Fibroblast of skin of left biceps (primary cell): ENCODE results near the gene MYO19.
"Not testable (repeated sequence)": the region's sequence is repeated elsewhere in the genome, so short reads cannot be mapped to it uniquely, and the experiment has no call there.

Experiments used
- DNase-seq, 2 experiments: peaks; one replicate each; pipeline ENCODE4 v3.0.0-alpha.2; 2013; ENCODE audit warnings: low read depth in 2 of 2

MYO19 gene

DNA sequence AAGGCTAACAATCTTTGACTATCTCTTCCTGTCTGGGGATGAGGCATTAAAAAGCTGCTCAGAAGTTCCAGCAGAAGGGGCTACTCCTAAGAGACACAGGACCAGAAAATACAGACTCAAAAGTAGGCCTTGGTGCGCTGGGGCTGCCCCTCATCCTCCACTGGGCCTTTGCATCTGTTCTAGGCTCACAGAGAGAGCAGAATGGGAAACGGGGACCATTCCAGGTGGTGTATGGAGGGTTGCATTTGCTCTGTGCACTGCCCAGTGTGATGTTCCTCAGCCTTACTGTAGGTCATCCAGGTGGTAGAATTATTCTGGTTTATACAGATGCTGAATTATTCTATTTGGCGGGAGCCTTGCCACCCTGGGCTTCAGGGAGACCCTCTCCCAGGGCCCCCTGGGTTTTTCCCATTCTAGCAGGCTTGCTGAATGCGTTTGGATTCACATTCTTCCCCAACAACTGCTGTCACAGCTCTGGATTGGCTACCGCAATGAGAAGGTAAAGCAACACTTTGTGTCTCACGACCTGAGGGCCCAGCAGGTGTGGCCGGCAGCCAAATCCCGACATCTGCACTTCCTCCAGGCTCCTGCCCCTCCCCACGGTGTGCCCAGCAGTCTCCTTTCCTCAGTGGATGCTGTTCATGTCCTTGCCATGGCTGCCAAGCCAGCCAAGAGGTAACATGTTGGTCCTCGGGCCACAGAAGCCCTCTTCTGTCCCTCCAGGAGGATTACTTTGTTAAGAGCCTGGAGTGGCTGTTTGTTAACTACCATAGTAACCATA, 73.1 kb downstream of the MYO19 start:
- no peak for DNase-seq

DNA sequence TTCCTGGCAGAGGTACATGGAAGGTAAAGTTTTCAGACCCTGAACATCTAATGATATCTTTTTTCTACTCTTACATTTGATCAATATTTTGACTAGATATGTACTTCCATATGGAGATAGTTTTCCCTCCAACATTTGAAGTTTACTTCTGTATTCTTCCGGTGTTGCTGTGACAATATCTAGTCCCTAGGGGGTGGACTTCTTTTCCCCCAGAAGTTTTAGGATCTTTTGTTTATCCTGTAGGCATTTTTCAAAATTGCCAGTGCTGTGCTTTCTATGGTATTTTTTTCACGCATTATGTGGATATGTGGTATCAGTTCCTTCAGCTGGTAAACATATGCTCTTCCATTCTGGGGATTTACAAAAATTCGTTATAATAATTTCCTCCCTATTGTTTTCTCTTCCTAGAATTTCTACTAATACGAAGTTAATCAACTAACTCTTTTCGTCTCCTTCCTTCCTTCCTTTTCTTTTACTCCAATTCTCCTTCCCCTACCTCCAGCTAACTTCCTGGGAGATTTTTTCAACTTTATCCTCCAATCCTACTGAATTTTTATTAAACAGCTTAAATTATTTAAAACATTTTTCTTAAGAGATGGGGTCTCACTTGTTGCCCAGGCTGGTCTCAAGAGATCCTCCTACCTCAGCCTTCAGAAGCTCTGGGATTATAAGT, 74.3 kb downstream of the MYO19 start:
- DNase-seq, result no peak

DNA sequence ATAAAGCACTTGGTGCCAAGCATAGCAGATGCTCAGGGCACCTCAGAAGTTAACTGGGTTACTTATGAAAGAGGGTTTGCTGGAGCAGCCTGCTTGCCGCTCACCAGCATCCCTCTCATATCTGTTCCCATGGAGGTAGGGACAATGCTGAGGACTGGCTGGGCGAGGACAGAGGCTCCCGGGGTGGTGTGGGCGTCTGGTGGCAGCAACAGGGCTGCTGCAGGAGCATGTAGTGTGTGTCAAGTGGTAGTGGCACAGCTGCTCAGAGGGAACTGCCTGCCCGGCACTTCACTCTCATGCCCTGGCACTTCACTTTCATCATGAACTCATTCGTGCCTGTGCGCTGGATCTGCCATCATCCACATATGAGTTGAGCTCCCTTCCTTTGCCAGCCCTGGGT, 75.1 kb downstream of the MYO19 start:
- DNase-seq, result no peak

DNA sequence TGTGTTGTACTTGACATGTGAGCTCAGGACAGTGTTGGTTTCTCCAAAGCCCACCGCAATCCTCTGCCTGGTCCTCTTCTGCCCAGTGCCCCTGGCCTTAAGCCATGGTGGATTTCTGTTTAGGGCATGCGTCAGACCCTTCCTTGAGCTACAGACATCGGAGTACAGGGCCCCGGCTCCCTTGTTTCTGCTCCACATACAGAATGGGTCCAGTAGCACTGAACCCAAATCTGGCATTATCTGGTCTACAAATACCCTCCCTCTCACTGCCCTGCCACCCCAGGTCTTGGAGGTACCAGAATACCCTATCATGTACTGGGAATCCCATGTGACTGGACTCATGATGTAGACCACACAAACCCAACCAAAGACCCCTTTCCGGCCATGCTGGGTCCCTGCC, 75.6 kb downstream of the MYO19 start:
- DNase-seq, result no peak

DNA sequence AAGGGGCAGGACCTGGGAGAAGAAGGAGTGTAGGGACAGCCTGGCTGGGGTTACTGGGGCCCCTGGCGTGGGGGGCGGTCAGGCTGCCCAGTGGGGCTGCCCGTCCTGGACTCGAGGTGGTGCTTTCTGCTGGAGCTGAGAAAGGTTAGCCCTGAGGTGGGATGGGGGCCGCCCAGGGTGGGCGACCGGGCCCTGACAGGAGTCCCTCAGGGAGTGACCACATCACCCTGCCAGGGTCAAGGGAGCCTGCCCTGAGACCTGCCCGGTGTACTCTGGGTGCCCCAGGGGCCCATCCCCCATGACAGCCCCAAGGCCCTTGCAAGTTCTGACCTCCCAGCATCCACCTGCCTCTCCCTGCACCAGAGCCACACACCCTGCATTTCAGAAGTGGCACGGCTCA, 77.0 kb downstream of the MYO19 start:
- DNase-seq, result not testable (repeated sequence)

DNA sequence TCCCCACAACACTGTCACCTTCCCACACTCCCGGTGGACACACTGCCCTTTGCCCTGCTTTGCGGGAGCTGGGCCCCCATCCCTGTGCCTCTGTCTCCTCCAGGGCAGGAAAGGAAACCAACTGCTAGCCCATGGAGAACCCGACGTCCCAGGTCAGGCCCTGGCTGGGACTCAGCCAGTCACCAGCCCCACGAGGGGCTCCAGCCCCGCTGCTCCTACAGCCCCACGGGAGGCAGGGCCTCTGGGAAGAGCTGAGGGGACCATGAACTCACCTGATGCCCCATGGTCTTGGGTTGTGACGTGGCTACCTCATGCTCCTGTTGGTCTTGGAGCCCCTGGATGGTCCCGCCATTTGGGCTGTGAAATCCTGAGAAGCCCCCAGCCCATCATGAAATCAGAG, 81.8 kb downstream of the MYO19 start:
- not testable (repeated sequence) for DNase-seq

DNA sequence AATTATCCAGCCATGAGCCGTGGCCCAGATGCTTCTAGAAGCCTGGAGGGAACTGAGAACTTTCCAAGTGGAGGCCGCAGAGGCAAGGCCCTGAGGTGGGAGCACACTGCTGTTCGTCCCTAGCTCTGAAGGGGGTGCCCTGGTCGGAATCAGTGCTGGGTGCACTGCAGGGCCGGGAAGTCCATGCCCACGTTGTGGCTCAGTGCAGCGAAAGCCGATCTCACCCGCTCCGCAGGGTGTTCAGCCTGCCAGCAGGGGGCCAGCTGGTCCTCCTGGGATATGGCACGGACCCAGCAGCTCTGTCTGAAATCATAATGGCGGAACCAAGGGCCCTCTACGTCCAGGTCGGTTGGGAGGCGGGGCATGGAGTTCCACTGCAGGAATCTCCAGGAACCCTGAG, 84.7 kb downstream of the MYO19 start:
- not testable (repeated sequence) for DNase-seq
